Activated CD4-positive, alpha-beta T cell treated with anti-CD3 and anti-CD28 coated beads, Interleukin-2, amount 50 U/mL, for 1 hour (primary cell): ENCODE measurements around the gene ANKRD27.
"Not testable (repeated sequence)": the region's sequence is repeated elsewhere in the genome, so short reads cannot be mapped to it uniquely, and the experiment has no call there.

Experiments
- DNase-seq: peaks from one replicate; pipeline ENCODE4 v3.0.0-alpha.2; 2020

Gene ANKRD27

DNA sequence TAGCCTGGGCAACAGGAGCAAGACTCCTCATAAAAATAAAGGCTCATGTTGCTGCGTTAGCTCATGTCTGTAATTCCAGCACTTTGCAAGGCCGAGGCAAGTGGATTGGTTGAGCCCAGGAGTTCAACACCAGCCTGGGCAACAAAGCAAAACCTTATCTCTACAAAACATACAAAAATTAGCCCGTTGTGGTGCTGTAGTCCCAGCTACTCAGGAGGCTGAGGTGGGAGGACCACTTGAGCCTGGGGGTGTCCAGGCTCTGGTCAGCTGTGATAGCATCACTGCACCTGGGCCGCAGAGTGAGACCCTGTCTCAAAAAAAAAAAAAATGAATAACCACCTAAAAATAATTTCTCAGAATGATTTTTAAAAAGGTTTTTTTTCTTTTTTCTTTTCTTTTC, 12.7 kb upstream of the ANKRD27 start:
- no peak for DNase-seq

DNA sequence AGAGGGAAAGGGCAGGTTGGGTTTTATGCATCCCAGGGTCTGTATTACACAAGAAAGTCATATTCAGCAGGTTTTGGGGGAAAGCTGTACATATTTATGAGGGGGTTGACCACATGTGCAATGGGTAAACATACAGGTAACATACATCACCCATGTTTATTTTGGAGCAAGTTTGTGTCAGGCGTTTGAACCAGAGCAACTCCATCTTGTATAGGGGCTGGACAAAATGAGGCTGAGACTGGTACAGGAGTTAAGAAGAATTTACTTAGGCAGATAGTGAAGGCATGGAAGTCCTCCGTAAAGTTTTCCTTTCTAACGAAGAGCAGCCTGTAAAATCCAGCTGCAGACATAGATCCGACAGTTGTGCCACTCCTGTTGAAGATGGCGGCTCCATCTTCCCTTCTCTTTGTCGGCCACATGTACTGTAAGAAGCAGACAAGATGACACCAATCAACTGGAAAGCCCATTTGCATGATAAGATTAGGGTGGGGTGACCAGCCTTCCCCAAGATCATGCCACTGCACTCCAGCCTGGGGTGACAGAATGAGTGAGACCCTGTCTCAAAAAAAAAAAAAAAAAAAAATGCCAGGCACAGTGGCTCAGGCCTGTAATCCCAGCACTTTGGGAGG, 12.0 kb upstream of the ANKRD27 start:
- DNase-seq = no peak

DNA sequence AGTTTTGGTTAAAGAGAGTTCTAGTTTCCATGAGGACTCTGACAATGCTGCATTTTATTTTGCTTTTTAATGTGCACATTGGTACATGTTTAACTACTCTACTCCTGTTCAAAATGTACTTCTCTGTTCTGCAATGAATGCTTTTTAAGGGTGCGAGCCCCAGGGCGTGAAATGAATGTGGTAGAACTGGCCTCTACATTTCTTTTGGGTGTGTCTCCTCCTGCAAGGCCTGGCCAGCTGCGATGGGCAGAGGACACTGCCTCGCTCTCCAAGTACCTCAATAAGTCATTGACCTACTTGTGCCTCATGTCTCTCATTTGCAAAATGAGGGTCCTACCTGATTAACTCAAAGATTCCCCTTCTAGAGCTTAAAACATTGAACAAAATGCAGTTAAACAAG, 7.3 kb upstream of the ANKRD27 start:
- DNase-seq = no peak

DNA sequence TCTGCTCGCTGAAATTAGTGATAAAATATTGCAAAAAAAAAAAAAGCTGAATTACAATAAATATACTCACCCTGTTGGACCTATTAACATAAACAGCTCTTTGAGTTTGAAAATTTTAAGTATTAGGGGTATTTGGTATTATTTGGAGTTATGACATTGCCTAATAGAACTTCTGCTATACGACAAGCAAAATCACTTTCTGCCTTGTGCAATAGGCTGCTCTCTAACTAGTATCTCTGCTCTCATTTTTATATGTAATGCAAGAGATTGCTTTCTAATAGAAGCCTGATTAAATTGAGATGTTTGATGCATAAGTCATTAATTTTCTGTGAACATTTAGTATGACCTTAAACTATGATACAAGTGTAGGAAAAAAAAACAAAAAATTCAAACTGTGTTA, 6.0 kb upstream of the ANKRD27 start:
- no peak for DNase-seq

DNA sequence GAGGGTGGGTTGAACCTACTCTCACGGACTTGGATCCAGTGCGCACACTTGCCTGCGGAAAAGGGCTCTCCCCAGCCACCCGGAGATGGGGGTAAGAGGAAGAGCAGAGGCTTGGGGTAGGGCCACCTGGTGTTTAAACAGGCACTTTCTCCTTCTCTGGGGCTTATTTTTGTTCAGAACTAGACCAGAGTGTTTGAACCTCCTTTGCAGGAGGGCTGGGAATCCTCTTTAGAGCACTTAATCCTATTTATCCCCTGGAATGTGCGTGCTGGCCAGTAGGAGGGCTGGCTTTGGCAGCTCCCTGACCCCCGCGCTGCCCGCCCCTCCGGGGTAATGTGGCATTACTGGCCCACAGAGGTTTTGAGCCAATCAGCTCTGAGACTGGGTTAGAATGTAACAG, 2.7 kb upstream of the ANKRD27 start:
- no peak for DNase-seq

DNA sequence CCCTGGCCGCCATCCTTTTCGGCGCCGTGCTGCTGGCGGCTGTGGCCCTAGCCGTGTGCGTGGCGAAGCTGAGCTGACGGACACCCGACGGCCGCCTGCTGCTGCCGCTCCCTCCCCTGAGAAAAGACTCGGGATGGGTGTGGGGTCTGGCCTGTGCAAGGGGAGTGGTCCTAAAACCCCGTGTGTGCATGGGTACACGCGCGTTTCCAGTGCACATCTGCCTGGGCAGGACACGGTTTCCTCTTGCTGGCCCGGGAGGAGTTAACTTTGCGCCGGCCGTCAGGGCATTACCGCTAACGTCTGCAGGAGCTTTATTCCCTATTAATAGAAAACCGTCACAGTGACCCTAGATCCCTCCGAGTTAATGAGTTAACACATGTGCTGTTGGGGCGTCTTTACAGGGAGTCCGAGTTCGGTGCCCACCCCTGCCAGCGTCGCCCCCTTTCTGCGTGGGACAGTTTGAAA, 1.9 kb upstream of the ANKRD27 start:
- no peak for DNase-seq

DNA sequence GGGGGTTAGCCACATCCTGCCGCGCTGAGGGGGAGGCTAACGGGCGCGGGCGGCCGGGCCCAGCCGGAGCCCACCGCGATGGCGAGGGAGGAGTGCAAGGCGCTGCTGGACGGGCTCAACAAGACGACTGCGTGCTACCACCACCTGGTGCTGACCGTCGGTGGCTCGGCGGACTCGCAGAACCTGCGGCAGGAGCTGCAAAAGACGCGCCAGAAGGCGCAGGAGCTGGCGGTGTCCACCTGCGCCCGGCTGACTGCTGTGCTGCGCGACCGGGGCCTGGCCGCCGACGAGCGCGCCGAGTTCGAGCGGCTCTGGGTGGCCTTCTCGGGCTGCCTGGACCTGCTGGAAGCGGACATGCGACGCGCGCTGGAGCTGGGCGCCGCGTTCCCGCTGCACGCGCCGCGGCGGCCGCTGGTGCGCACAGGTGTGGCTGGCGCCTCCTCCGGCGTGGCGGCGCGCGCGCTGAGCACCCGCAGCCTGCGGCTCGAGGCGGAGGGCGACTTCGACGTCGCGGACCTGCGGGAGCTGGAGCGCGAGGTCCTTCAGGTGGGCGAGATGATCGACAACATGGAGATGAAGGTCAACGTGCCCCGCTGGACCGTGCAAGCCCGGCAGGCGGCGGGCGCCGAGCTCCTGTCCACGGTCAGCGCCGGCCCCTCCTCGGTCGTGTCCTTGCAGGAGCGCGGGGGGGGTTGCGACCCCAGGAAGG, 1.4 kb upstream of the ANKRD27 start:
- peak; percentile 17 for DNase-seq

DNA sequence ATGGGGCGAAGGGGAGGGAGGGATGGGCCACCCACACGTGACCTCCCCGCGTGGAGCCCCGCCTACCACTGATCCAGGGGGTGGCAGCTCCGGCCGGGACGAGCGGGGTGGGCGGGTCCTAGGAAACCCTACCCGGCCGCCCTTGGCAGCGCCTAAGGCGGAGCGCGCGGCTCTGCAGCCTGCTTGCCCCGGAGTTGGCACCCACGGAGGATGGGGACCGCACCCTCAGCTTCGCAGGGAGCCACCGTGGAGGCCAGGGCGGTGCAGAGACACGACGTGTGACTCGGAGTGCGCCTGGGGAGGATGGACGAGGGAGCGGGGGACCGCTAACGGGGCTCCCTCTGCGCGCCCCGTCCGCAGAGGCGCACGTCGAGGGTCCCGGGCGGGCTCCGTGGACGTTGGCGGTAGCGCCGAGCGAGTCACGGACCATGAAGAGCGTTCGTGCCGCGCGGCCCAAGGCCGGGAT, 773 bp upstream of the ANKRD27 start, which contains the start of gene RGS9BP:
RGS9BP (plus strand) TSS at position 129 of the 466 bp plus-strand sequence. CDS start 416 bp downstream, outside the sequence.
- peak; percentile 51 for DNase-seq

DNA sequence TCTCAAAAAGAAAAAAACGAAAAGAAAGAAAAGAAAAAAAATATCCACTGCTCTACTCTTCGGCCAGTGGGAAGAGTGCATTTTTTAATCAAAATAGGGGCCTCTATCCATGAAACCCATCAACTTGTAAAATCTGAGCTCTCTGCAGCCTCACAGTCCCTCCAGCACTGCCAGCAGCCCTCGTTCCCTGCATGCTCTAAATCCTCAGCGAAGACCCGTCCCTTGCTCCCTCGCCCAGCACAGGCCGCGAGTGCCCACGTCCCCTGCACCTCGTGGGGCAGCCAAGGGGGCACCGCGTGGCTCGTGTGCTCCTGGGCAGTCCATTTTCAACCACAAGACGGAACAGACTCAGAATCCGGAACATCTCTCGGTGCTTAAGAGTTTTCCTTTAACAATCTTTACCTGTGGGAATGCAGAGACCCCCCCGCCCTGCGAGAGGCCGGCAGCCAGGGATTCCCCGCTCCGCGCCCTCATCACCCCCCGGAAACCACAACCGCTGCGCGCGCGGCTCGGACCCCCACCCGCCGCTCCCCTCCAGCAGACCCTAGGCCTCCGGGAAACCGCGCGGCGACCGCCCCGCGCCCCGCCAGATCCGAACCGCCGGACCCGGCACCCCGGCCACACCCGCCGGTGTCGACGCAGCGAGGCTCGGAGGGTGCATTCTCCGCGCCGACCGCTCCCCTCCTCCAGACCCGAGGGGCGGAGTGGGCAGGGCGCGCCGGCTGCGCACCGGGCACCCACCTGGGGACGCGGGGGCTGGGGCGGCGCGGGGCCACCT, 638 bp downstream of the ANKRD27 start:
- DNase-seq = no peak

DNA sequence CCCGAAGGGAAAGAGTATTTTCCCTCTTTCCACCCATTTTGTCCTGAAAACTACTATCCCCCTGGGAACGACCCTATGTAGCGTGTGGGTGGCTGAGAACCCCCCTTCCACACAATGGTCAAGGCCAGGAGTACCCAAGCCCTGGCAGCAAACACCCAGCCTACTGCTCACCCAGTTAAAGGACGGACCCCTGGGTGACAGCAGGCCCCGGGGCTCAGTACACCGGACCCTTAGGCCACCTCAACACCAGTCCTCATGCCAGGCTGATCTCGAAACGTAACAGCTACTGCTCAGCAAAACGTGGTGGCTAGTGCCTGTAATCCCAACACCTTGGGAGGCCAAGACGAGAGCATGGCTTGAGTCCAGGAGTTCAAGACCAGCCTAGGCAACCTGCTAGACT, 1.4 kb downstream of the ANKRD27 start:
- DNase-seq = no peak

DNA sequence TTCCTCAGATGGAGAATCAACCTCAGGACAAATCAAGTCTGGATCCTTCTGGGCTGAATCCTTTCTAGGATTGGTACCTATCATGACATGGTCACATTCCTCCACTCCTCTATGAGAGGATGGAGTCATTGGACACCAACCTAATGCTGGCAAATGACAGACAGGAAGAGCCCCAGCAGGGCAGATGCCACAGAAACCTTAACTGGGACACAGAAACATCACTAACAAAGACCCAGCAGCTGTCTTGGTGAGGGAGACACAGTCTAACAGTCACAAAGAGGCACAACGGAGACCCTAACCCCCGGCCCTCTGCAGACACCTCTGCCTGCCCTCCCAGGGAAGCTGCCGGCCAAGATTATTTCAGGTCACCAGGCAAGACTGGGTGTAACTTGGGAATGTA, 2.1 kb downstream of the ANKRD27 start:
- no peak for DNase-seq

DNA sequence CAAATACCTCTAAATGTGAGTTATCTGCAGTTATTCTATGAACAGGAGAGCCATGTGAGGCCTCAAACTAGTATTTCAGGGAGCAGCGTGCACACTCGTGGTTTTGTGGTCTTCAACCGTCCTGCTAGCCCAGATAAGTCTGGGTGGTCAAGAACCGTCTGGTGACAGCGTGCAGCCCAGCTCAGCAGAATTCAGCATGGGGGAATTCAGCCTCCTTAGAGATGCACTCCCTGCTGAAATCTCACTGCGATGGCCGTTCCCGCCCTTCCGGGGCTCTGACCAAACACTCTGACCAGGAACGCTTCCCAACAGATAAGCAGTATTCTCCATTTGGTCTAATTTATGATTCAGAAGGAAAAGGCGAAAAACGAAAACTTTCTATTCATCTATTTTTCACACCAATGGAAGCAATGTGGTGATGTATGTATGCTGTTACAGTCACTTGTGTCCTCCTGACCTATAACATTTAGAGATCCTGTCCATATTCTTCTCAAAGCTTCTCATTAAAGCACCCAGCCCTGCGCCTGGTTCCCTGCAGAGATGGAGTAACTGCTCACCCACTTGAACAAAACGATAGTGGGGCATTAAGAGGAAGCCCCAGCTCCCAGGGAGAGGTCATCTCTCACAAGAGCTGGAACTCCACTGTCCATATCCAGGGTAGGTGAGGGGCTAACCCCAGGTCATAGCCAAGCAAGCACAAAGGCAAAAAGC, 2.9 kb downstream of the ANKRD27 start:
- no peak for DNase-seq

DNA sequence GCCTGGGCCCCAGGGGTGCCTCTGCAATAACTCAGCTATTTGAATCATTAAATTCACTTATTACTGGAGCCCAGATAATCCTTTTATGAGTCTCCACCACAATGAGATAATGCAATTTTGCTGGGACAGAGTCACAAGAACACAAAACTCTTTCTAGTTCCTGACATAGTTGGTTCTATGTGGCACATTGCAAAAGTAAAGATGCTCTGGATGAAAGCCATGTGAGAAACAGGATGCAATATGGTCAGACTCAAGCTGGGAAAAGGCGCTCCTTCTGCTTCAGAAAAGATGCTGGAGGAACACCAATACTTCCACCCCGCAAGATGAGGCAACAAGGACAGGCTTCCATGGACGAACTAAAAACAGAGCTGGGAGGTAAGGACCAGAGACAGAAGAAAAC, 5.7 kb downstream of the ANKRD27 start:
- DNase-seq = no peak

DNA sequence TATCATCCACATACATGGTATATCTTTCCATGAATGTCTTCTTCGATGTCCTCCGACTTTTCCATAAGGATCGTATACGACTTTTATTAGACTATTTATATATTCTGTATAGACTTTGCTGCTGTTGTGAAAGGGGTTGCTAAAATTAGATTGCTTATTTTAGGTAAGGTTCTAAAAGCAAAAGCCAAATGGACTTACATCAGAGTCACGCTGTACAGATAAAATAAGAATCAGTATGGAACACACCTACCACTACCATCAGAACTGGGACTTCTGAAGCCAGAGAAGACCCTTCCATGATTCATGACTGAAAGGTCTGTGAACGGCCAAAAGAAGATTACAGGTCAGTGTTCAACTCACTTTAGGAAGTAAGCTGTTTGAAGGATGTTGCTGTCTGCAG, 8.9 kb downstream of the ANKRD27 start:
- DNase-seq = no peak

DNA sequence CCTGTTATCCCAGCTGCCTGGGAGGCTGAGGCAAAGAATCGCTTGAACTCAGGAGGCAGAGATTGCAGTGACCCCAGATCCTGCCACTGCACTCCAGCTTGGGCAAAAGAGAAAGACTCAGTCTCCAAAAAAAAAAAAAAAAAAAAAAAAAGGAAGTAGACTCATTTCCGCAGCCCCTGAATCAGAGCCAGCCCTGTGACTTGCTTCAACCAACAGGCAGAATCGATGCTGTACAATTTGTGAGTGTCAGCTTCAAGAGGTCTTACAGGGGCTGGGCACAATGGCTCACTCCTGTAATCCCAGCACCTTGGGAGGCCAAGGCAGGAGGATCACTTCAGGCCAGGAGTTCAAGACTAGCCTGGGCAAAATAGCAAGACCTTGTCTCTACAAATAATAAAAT, 12.8 kb downstream of the ANKRD27 start:
- DNase-seq = no peak

DNA sequence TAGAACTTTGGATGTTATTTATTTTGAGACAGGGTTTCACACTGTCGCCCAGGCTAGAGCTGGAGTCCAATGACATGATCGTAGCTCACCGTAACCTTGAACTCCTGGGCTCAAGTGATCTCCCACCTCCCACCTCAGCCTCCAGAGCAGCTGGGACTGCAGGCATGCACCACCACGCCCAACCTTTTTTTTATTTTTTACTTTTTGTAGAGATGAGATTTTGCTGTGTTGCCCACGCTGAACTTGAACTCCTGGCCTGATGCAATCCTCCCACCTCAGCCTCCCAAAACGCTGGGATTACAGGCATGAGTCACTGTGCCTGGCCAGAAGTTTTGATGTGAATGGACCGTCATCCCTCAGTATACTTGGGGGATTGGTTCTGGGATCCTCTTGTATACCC, 13.7 kb downstream of the ANKRD27 start:
- no peak for DNase-seq

DNA sequence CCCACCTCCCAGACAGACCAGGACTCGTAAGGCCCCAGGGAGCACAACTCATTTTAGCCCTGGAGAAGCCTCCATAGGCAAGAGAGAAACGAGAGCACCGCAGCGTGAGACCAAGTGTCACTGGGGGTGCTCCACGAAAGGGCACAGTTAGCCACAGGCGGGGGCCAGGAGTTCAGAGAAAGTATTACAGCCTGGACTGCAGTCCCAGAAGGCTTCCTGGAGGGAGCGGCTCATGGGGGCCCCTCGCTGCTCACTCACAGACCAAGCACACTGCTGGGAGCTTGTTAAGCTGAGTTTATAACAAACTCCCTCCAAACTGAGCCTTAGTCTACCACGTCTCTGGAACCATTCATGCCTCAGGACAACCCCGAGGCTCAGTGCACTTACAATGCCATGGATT, 16.5 kb downstream of the ANKRD27 start:
- no peak for DNase-seq

DNA sequence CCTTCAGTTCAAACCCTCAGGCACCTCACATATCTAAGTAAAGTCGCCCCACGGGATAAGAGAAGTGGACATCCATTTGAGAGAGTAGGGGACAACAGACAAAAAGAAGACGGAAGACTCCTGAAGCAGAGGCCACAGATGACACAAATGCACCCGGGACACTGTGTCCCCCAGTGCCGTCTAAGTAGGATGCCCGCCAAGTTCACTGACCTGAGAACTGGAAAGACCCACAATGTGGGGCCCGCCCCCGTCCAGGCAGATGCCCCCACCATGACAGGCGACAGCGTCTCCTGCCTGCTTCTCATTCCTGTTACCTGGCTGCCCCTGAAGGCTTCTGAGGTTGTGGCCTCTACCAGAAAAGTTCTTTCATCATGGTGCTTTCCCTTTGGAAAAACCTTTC, 16.9 kb downstream of the ANKRD27 start:
- DNase-seq = no peak

DNA sequence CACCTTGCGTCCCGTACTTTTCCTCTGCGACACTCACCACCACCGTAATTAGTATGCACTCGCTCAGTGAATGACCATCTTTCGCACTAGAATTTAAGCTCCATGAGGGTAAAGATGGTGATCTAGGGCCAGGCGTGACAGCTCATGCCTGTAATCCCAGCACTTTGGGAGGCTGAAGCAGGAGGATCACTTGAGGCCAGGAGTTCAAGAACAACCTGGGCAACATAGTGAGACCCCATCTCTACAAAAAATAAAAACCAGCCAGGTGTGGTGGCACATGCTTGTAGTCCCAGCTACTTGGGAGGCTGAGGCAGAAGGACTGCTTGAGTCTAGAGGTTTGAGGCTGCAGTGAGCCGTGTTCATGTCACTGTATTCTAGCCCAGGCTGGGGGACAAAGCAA, 18.6 kb downstream of the ANKRD27 start:
- not testable (repeated sequence) for DNase-seq

DNA sequence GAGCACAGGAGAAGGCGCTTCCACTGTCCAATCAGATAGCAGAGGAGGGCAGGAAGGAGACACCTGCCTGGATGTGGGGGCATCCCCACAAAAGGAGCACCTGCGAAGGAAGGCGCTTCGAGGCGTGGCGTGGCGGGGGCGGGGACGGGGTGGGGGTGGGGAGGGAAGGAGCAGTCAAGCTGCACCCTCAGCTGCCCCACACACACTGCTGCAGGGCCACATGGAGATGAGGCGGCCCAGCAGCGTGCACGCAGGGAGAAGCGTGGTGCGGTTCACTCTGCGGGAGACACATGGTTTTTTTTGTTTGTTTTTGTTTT, 21.4 kb downstream of the ANKRD27 start:
- DNase-seq = no peak

DNA sequence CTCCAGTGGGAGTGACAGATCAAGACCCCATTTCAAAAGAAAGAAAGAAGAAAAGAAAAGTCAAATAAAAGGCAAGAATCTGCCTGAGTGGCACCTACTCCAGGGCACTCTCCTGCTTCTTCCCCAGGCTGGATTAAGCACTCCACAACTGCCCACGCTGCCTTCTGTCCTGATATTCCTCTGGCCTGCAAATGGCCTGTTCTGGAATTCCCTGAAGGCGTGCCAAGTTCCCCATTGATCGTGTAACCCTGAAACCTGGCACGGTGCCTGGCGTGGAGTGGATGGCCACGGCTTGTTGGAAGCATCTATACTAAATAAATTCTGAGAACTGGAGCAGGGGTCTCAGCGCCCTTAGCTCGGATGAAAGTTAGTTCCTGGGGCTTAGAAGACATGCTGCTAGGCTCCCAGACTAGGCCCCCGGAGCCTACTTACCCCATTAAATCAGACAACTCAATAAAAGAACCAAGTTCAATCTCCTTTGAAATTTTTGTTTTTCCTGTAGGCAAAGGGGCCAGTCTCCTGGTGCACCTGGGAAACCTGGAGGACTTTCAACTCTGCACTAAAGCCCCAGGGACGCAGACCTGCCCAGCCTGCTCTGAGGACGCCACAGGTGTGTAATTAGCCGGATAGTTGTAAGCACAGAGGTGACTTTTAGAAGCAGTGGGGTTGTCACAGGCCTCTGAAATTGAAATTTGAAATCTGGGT, 21.9 kb downstream of the ANKRD27 start:
- DNase-seq = no peak

DNA sequence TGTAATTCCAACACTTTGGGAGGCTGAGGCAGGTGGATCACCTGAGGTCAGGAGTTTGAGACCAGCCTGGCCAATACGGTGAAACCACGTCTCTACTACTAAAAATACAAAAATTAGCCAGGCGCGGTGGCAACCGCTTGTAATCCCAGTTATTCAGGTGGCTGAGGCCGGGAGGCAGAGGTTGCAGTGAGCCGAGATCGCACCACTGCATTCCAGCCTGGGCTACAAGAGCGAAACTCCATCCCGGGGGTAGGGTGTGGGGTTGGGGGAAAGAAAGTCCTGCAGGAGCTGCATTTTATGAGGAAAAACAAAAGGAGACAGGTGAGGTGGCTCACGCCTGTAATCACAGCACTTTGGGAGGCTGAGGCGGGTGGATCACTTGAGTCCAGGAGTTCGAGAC, 22.6 kb downstream of the ANKRD27 start:
- not testable (repeated sequence) for DNase-seq

DNA sequence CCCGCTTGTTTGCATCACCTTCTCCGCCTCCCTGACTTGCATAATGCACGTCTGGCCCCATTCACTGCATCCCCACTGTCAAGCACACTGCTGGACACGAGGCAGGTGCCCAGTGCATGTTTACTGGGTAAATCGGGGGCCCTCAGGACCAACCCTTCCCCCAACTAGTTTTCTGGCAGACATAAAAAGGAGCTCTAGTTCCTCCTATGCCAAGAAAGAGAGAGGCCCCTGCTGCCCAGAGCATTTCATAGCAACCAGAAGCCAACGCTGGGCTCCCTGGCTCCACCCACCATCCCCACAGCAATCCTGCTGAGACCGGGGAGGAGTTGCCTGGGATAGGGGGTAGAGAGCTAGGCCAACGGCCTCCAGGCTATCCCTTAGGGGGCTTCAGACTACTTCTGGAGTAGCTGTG, 23.2 kb downstream of the ANKRD27 start:
- DNase-seq = no peak
